ENCODE results near the gene AQP3.
A peak's percentile ranks its signal among the peaks of the same experiment; 100 is the strongest.
"Not testable (repeated sequence)": the region's sequence is repeated elsewhere in the genome, so short reads cannot be mapped to it uniquely, and the experiment has no call there.

Gene AQP3

GRCh38 chr9:33440204-33440603 is 7.2 kb downstream of the AQP3 start:
- no peak for DNase-seq

DNA sequence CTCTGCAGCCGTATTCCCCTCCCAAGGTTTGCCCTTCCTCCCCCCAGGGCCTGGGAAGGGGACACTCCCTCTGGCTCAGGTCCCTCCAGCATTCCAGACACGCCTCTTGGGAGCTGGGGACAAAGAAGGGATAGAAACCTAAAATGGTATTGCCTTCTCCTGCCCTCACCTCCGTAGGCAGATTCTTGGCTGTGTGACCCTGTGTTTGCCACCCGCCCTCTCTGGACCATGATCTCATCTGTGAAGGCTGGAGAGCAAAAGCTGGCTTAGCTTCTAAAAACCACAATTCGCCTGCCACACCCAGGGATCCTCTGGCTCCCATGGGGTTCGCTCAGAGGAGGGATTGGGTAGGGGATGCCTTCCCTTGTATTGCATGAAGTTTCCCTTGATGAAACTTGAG is 7.7 kb downstream of the AQP3 start:
- no peak for DNase-seq

DNA sequence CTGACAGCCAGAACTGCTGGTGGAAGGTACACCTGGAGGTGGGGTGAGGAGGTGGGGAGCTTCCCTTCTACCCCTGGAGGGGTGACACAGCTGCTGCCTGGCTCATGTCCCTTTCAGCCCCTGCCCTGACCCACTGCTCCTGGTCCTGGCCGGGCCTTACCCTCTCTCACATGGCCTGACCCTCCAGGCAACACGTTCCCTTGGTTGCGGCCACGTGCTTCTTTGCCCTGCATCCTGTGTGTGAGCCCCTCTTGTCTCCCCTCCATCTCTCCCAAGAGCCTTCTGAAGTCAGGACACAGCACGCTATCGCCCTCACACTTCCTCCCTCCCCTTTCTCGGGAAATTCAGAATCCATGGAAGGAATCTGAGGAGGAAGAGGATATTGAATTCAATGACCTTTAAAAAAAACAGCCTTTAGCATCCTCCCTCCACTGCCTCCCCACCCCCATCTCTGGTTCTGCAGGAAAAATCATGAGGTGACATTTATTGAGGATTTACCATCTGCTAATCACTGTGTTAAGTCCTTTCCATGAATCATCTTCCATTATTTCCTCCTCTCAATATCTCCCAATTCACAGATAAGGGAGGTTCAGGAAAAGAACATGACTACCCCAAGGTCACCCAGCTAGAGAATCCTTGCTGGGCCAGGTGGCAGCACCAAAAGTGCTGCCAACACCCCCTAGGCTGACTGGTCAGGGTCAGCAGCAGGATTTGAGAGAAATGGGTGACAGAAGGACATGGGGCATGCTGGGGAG is 8.3 kb downstream of the AQP3 start:
- DNase-seq: no peak

- DNase-seq: no peak
Observed at GRCh38 chr9:33437898-33438297, 9.5 kb downstream of the AQP3 start.

- no peak for DNase-seq
Observed at GRCh38 chr9:33437205-33437604, 10.2 kb downstream of the AQP3 start.

- no peak for DNase-seq
Observed at GRCh38 chr9:33436445-33436844, 10.9 kb downstream of the AQP3 start.

- no peak for DNase-seq
Observed at GRCh38 chr9:33435821-33436277, 11.5 kb downstream of the AQP3 start.

GRCh38 chr9:33434317-33435105 is 12.9 kb downstream of the AQP3 start:
- DNase-seq: no peak

DNA sequence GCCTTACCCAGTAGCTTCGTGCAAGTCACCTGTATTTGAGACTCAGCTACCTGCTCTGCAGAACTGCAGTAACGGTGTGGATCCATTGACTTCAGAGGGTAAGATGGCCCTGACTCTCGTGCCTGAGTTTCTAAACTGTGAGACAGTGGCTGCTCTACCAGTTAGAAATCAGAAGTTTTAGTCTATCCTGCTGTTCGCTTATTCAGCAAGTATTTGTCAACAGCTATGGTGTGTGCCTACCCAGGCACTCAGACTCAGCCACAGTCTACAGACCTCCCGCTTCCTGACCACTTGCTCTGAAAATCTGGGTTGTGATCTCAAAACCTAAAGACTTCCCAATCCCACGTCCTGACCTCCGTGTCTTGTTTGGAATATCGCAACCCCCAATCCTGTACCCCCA is 13.5 kb downstream of the AQP3 start:
- DNase-seq: no peak

- DNase-seq: no peak
Observed at GRCh38 chr9:33431420-33431819, 16.0 kb downstream of the AQP3 start.

DNA sequence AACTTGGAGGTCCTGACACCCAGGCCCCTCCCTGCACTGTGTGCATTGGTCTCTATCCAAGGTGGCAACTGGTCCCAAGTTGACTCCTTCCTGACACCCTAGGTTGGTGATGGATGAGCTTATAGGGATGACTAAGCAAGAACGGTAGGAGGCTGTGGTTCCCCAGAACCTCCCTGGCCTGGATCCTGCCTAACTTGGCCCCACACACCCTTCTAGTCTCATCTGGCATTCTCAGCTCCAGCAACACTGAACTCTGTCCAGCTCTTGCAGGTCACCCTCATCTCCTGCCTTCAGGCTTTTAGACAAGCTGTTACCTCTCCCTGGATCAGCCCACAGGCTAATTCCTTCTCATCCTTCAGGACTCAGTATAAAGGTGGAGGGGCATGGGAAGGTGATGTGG is 16.5 kb downstream of the AQP3 start:
- no peak for DNase-seq

DNA sequence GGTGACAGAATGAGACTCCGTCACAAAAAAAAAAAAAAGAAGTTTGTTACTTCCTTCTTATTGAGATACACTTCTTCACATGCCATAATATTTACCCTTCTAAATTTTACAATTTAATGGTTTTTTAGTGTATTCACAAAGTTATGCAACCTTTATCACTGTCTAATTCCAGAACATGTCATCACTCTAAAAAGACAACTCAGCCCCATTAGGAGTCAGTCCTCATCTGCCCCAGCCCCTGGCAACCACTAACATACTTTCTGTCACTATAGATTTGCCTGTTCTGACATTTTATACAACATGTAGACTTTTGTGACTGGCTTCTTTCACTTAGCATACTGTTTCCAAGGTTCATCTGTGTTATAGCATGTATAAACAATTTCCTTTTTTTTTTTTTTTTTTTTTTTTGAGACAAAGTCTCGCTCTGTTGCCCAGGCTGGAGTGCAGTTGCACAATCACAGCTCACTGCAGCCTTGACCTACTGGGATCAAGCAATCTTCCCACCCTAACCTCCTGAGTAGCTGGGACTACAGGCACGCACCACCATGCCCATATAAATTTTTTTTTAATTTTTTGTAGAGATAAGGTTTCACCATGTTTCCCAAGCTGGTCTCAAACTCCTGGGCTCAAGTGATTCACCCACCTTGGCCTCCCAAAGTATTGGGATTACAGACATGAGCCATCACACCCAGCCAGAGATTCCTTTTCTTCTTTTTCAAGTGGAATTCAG is 18.0 kb downstream of the AQP3 start:
- no peak for DNase-seq

- DNase-seq: no peak
Observed at GRCh38 chr9:33426843-33427293, 20.5 kb downstream of the AQP3 start.

DNA sequence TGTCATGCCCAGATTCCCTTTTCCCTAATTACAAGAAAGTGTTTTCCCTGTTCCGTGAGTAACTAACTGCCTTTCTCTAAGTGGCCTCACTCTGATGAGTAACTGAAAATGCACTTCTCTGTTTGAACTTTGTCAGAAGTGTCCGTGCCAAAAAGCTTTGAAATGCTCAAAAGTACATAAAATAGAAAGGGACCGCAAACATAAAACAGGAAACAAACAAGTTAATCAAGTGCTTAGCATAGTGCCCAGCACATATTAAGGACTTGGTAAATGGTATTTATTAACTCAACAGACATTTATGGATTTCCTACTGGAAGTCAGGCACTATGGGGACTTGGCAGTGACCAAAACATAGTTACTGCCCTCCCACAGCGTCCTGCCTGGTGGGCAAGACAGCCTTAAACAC is 22.3 kb downstream of the AQP3 start:
- DNase-seq: no peak

DNA sequence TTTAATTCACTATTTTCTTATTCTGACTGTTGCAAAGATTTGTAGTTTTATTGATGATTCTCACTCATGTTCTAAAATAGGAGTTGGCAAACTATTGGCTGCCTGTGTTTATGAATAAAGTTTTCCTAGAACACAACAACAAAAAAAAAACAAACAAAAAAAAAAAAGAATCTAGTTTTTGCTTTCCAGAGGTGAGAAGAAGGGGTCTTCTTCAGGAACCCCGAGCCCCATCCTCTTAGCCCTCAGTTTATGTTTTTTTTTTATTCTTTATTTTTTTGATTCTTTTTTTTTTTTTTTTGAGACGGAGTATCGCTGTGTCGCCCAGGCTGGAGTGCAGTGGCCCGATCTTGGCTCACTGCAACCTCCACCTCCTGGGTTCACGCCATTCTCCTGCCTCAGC is 22.9 kb downstream of the AQP3 start:
- not testable (repeated sequence) for DNase-seq

DNA sequence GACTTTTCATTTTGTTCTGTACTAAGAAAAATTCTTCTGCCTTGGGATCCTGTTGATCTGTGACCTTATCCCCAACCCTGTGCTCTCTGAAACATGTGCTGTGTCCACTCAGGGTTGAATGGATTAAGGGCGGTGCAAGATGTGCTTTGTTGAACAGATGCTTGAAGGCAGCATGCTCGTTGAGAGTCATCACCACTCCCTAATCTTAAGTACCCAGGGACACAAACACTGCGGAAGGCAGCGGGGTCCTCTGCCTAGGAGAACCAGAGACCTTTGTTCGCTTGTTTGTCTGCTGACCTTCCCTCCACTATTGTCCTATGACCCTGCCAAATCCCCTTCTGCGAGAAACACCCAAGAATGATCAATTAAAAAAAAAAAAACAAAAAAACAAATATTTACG is 23.4 kb downstream of the AQP3 start:
- not testable (repeated sequence) for DNase-seq

DNA sequence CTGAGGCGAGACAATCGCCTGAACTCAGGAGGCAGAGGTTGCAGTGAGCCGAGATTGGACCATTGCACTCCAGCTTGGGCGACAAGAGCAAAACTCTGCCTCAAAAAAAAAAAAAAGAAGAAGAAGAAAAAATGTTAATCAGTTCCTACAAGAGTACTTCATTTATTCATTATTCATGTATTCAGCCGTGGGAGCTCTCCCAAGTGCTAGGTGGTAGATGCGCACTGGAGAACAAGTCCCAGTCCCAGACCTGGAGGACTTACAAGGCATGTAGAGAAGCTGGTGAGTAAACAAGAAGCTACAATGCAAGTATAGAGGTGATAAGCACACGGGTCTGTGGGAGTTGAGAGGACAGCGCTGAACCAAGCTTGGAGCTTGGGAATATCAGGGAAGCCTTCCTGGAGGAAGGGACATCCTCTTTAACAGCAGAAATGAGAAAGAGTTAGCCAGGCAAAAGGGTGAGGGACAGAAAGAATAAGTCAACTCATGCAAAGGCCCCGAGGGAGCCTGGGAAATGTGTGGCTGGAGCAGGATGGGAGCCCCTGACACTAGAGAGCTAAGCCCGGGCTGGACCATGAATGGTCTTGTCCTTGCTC is 27.6 kb downstream of the AQP3 start:
- no peak for DNase-seq

- no peak for DNase-seq
Observed at GRCh38 chr9:33418090-33418489, 29.3 kb downstream of the AQP3 start.

DNA sequence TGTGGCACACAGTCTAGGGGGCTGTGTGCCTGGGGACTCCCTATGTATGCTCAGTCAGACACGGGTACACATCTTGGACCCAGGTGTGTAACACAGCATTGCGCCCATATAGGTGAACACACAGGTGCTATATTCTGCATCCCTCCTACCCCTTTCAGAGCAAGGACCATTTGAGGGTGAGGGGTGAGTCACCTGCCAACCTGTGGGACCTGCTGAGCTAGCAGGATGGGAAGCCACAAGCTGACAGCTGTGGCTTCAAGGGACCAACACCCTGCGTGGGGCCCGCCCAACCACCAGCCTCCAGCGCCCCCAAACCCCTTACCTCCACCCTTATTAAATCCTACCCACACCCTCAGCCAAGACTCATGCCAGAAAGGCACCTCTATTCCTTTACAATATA is 30.4 kb downstream of the AQP3 start:
- DNase-seq: no peak

- peak; percentile 44 for DNase-seq
Observed at GRCh38 chr9:33415501-33416038, 31.8 kb downstream of the AQP3 start.

- no peak for DNase-seq
Observed at GRCh38 chr9:33414889-33415500, 32.4 kb downstream of the AQP3 start.

DNA sequence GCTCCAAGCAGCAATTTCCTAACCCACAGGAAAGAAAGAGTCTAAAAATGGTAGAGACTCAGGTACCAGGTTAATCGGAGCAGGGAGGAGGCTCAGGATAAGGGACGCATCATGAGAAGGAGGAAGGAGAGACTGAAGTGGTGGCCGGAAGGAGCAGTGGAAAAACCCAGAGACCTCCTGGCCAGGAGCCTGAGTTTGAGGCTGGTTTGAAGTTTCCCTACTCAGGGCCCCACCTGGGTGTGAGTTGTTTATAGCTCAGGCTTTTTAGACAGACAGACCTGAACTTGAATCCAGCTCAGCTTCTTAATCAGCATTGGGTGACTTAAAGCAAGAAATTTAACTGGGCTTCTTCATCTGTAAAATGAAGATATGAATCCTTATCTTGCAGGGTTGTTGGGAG is 33.1 kb downstream of the AQP3 start:
- no peak for DNase-seq
